HK-2 (cell line): ENCODE measurements around the gene ATF5.

Experiments
- DNase-seq: peaks from one replicate; pipeline ENCODE4 v3.0.0-alpha.2; 2018; ENCODE audit not compliant: unreplicated experiment

ATF5 gene

GRCh38 chr19:49976496-49976895 is 47.5 kb downstream of the ATF5 start:
- DNase-seq: no peak

GRCh38 chr19:49977076-49977475 is 48.1 kb downstream of the ATF5 start:
- DNase-seq: no peak

DNA sequence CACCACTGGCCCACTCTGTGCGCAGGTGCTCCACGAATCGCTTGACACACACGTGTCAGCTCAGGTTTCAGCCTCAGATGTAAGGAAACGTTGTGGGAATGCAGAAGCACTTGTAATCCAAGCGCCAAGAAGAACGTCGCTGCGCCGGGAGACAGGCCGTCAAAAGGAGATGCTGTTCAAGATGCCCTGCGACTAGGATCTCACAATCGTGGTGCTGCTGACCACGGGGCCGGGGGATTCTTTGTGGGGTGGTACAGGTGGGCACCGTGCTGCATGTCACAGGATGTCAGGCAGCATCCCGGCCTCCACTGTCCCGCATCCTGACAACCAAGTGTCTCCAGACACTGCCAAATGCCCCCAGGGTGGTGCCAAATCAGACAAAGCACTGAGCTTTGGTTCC is 48.9 kb downstream of the ATF5 start:
- DNase-seq: no peak

DNA sequence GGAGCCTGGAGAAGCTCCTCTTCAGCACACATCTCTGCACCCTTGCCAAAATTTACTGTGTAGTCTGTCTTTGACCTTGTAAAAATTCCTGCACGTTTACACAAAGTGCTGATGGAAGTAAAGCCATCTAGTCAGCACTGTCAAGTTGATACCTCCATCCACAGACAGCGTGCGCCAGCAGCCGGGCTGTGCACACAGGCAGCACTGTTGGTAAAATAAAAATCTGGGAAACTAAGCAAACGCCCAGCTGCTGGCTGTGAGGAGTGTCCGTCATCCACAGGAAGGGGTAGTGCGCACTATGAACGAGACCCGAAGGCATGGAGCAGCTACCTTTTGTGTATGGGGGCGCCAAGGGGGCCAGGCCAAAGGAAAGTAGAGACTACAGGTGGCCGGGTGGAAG is 49.3 kb downstream of the ATF5 start:
- no peak for DNase-seq

DNA sequence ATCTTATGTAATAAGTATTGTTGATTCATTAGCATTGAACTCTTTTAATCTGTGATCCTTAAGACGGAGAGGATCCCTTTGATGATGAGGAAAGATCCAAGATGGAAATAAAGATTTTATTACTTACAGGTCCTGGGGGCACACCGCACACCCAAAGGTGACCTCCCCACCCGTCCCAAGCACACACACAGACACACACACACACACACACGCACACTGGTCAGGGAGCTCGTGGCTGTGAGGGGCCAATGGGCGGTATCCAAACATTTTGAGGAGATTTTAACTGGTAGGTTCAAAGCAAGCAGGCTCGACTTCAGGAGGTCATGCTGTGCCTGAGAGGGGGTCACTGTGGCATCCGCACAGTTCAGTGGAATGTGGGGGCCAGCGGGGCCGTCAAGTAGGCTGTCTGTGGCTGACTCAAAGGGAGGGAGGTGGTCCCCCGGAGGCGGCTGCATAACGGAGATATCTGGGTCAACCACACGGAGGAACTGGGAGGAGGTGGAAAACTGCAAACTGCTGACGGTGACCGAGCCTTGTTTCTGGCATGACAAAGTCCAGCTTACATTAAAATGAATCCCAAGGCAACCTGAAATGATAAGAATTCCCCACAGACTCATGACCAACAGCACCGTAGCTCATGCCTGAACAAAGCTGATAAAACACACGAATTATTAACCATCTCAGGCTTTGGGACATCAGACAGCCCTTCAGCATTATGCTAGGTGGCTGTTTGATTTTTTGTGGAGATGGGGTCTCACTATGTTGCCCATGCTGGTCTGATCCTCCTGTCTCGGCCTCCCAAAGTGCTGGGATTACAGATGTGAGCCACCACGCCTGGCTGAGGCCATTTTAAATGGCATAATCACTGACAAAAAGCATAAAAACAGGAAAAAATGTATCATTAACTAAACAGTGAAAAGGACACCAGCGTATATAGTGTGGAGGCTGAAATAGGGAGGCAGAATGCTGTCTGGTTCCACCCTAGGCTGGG is 52.9 kb downstream of the ATF5 start:
- DNase-seq: no peak
